ENCODE results near the gene B4GALNT3. TPM values are rescaled to one million over a fixed set of nuclear protein-coding genes. Genes with fewer than 3 reads are reported as not detected.

B4GALNT3 gene
- total and polyA plus RNA-seq, 10 of the 15 experiments (the other 5 are each of a cell fraction or from before 2014, with no cell fraction given), result 0.05 to 4.2 (median 2.7) TPM; not detected in 1

GRCh38 chr12:455821-456220, 3.9 kb upstream of the B4GALNT3 start:
- Histone ChIP-seq H3K9me3 (replicated peaks; ENCODE audit: control insufficient read depth, insufficient read depth, low read length) (no peaks in the 10 kb centered on the region), H3K4me1 (ENCODE audit: control insufficient read depth, insufficient read depth, low read length) (no peaks in the 10 kb centered on the region), H3K9ac (ENCODE audit: control insufficient read depth, insufficient read depth, low read length) (no peak overlapping the region), H3K4me3 (no peak overlapping the region), H3K4me2 (ENCODE audit: control insufficient read depth, insufficient read depth) (no peak overlapping the region), H2AFZ (ENCODE audit: control insufficient read depth, low read depth, low read length) (no peak overlapping the region), H4K20me1 (ENCODE audit: control insufficient read depth, insufficient read depth) (no peaks in the 10 kb centered on the region), H3K36me3 (ENCODE audit: control insufficient read depth in 2 of 2, insufficient read depth in 2 of 2, low read length in 1 of 2) (no peaks in the 10 kb centered on the region), H3K79me2 (ENCODE audit: control insufficient read depth, insufficient read depth, low read length) (no peaks in the 10 kb centered on the region), H3K27me3 (replicated peaks in 1 of 2; ENCODE audit: control insufficient read depth in 2 of 2, insufficient read depth in 2 of 2, low read length in 1 of 2) (peaks cover 0 to 9% of the 10 kb centered on the region in 2 experiments), H3K27ac (ENCODE audit: control insufficient read depth, insufficient read depth) (no peak overlapping the region)
- DNase-seq (ENCODE audit: low read depth, low spot score), result no peak
- no peak for FAIRE-seq
- WGBS (ENCODE audit: insufficient coverage, insufficient replicate concordance, low lambda C conversion rate, missing lambda C conversion rate), result 19% methylated on average over 2 of the region's 2 CpGs
- no TSS peak for BruUV-seq (replicated peaks)
- no peak for ATAC-seq
- SMC1A ChIA-PET (ENCODE audit: uncharacterized antibody, unreplicated experiment), result no interaction called here
- TF ChIP-seq KDM1A (IDR thresholded peaks at IDR 0.05; ENCODE audit: borderline replicate concordance) (no peak), PML (IDR thresholded peaks at IDR 0.05; ENCODE audit: low read length) (no peak), YBX1 (IDR thresholded peaks at IDR 0.05) (no peak), HSF1 (IDR thresholded peaks at IDR 0.05; ENCODE audit: low read depth, low read length) (no peak), BCLAF1 (IDR thresholded peaks at IDR 0.05) (no peak), GABPA (IDR thresholded peaks at IDR 0.05; ENCODE audit: low read depth) (no peak)
- POLR2A ChIA-PET, result no interaction called here
- CTCF ChIA-PET, result interaction anchor here (0.6 to 6.4 kb wide), 9 partner anchors 11 to 174 kb away, joined by 3 to 55 read pairs (median 5); no protein-coding TSS in a partner anchor
- in situ Hi-C loops (cut with MboI), result loop anchor here (5.0 kb wide), 1 partner anchor 96 kb away; no protein-coding TSS in a partner anchor
- intact Hi-C loops (cut with micrococcal nuclease; ENCODE audit: unreplicated experiment), result loop anchor here (5.0 kb wide), 1 partner anchor 76 kb away; no protein-coding TSS in a partner anchor
- RAD21 ChIA-PET (ENCODE audit: unreplicated experiment), result interaction anchor here (1.0 kb wide), 1 partner anchor 92 kb away, joined by 3 read pairs; no protein-coding TSS in a partner anchor

Measured in GM12878 (cell line).